GM13977 (cell line): ENCODE data around the gene NECAB2.

Source experiments
- DNase-seq: peaks from one replicate; pipeline ENCODE4 v3.0.0; 2012; ENCODE audit warnings: low spot score
- CTCF ChIP-seq: IDR thresholded peaks from 2 replicates; pipeline ENCODE4 v1.5.1; 2012; ENCODE audit warnings: mild to moderate bottlenecking, control low read depth; ENCODE audit not compliant: insufficient read depth; ENCODE audit errors: extremely low read depth, missing control alignments
- in situ Hi-C: fragments of 300-500 bp; cut with MboI; formaldehyde crosslinking; loops from one replicate; pipeline ENCODE4 v1.12.0; 2022; ENCODE audit warnings: low sequenced_read_pairs, low pct_unique_long_range_greater_than_20kb, mixed read lengths, inconsistent platforms; ENCODE audit not compliant: unreplicated experiment

The NECAB2 gene

DNA sequence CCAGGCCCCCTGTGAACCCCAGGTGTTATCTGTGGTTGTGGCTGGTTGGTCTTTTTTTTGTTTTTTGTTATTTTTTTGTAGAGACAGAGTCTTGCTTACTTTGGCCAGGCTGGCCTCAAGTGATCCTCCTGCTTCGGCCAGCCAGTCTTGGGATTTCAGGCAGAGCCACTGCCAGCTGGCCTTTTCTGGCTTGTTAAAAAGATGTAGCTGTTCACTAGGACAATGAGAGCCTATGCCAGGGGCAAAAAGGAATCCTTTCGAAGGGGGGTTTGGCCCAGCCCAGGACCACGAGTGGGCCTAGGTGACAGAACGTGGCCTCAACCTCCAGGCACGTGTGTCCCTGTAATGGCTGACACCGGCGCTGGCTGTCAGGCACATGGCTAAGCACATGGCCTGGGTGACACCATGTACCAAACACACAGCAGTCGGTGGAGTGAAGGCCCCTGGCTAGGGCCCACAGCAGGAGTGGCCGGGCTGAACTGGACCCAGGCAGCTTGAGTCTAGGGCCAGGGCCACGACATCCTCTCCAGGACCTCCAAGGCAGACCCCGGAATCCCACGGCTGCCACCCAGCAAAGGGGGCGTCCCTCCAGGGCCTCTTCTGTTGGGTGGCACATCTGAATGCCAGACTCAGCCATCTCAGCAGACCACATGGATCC lies 81.5 kb downstream of the NECAB2 start:
- DNase-seq, result no peak
- no peak for TF ChIP-seq CTCF
- in situ Hi-C loops, result loop anchor here (25.0 kb wide), 1 partner anchor 87 kb away; the partner anchor contains the start of genes NECAB2 and OSGIN1

- in situ Hi-C loops, result loop anchor here (25.0 kb wide), 1 partner anchor 88 kb away; the partner anchor contains the start of genes NECAB2 and OSGIN1
- DNase-seq, result no peak
- TF ChIP-seq CTCF, result no peak
Observed at GRCh38 chr16:84050316-84050715, 82.3 kb downstream of the NECAB2 start.

- no peak for TF ChIP-seq CTCF
- in situ Hi-C loops, result loop anchor here (25.0 kb wide), 1 partner anchor 90 kb away; the partner anchor contains the start of genes NECAB2 and OSGIN1
- DNase-seq, result no peak
Observed at GRCh38 chr16:84052071-84052622, 84.1 kb downstream of the NECAB2 start.
